Fibroblast of lung (primary cell): ENCODE measurements around the gene TWSG1. TPM values are rescaled to one million over a fixed set of nuclear protein-coding genes. Genes with fewer than 3 reads are reported as not detected.
"Not testable (repeated sequence)": the region's sequence is repeated elsewhere in the genome, so short reads cannot be mapped to it uniquely, and the experiment has no call there.

Experiments used
- DNase-seq, 2 donors: peaks; one replicate each; pipeline versions ENCODE4 v3.0.0 to v3.0.0-alpha.2; 2010; ENCODE audit warnings: low read depth in 2 of 2
- H2AFZ ChIP-seq: 2 replicates; pipeline ENCODE4 v1.5.1; 2012; ENCODE audit warnings: low read length, control low read depth, inconsistent platforms
- H3K27ac ChIP-seq: 2 replicates; pipeline ENCODE4 v1.5.1; 2011; ENCODE audit warnings: low read length, control low read depth; ENCODE audit not compliant: insufficient read depth
- H3K27me3 ChIP-seq: 2 replicates; pipeline ENCODE4 v1.5.1; 2011; ENCODE audit warnings: mild to moderate bottlenecking, low read length; ENCODE audit not compliant: control insufficient read depth, insufficient read depth
- H3K36me3 ChIP-seq: 2 replicates; pipeline ENCODE4 v1.5.1; 2011; ENCODE audit warnings: low read length; ENCODE audit not compliant: control insufficient read depth, insufficient read depth
- H3K4me1 ChIP-seq: 2 replicates; pipeline ENCODE4 v1.5.1; 2011; ENCODE audit warnings: low read length; ENCODE audit not compliant: control insufficient read depth, insufficient read depth; ENCODE audit errors: extremely low read depth
- H3K4me2 ChIP-seq: 2 replicates; pipeline ENCODE4 v1.5.1; 2011; ENCODE audit warnings: low read length, control low read depth; ENCODE audit not compliant: insufficient read depth; ENCODE audit errors: extremely low read depth
- H3K4me3 ChIP-seq, 4 experiments: fragments of 200-600 bp in 1 of 4; sonication (generic) in 1 of 4; replicated peaks in 1 of 4; 2 replicates each; pipeline ENCODE4 v1.5.1; 2011 to 2016; ENCODE audit warnings: low read length in 4 of 4, low read depth in 3 of 4, mild to moderate bottlenecking in 3 of 4, control low read depth in 2 of 4, inconsistent platforms in 1 of 4, mixed read lengths in 1 of 4; ENCODE audit not compliant: insufficient read depth in 1 of 4; ENCODE audit errors: control extremely low read depth in 1 of 4
- H3K79me2 ChIP-seq: 2 replicates; pipeline ENCODE4 v1.5.1; 2012; ENCODE audit warnings: mild to moderate bottlenecking, low read length, inconsistent platforms; ENCODE audit not compliant: control insufficient read depth, insufficient read depth
- H3K9ac ChIP-seq: 2 replicates; pipeline ENCODE4 v1.5.1; 2011; ENCODE audit warnings: mild to moderate bottlenecking, low read length, control low read depth; ENCODE audit not compliant: insufficient read depth
- H3K9me3 ChIP-seq: 2 replicates; pipeline ENCODE4 v1.5.1; 2012; ENCODE audit warnings: low read depth, low read length; ENCODE audit not compliant: control insufficient read depth, insufficient read depth
- H4K20me1 ChIP-seq: 2 replicates; pipeline ENCODE4 v1.5.1; 2011; ENCODE audit warnings: low read length; ENCODE audit not compliant: control insufficient read depth, insufficient read depth; ENCODE audit errors: extremely low read depth
- CTCF ChIP-seq, 2 donors: IDR thresholded peaks in 1 of 2; conservative IDR thresholded peaks in 1 of 2; 1 replicate in 1 of 2; 2 replicates in 1 of 2; pipeline ENCODE4 v1.5.1; 2011 to 2012; ENCODE audit warnings: low read length in 2 of 2, control low read depth in 1 of 2, inconsistent platforms in 1 of 2, low read depth in 1 of 2, mild to moderate bottlenecking in 1 of 2
- EZH2 ChIP-seq: IDR thresholded peaks from 2 replicates; pipeline ENCODE4 v1.5.1; 2012; ENCODE audit warnings: low read length, control low read depth, mild to moderate bottlenecking; ENCODE audit errors: missing control alignments
- polyA plus RNA-seq, 2 donors: library from polyadenylated mRNA; depleted of rRNA in 1 of 2; stranded (reverse) in 1 of 2; unstranded in 1 of 2; fragments of >200 nt; gene quantifications; 2 replicates each; pipeline ENCODE4 v1.2.1, GENCODE V29; 2011 to 2012; ENCODE audit warnings: missing spikeins in 1 of 2
- total RNA-seq: library from RNA; depleted of rRNA; stranded (reverse); fragments of >200 nt; gene quantifications from 2 replicates; pipeline ENCODE4 v1.2.1, GENCODE V29; 2014

Gene TWSG1
- total and polyA plus RNA-seq, 2 donors (not counting 1 experiment from before 2014, with no cell fraction given), result 188 to 216 TPM

DNA sequence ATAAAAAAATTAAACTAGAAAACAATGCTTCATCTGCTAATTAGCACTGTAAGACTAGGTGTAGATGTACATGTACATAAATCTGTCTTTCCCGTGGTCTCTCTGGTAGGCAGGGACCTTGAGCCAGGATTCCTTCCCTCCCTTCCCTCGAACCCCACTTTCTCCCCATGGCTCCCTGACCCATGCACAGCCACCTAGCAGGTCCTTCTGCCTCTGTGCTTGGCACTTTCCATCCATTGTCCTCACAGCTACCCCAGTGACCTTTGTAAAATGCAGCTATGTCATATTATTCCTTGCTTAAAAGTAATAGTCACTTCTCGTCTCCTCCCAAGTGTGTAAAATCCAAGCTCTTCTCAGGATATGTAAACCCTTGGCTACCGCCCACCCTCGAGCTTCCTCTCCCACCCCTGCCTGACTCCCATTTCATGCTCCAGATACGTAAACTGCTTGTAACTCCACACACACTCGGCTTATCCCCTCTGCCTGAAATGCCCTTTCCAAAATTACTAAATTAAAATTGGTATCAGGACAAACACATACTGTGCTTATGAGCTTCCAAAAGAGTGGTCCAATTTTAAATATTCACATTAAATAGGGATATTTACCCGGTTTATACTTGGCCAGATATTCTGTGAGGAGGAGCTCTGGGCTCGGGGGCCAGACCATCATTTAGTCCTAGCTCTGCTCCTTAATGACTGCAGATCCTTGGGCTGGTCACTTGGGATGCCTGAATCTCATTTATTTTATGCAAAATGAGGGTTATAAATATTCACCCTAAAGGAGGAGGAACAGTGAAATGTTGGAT is 86.7 kb downstream of the TWSG1 start:
- Histone ChIP-seq H3K9me3 (no peaks in the 10 kb centered on the region), H3K27me3 (no peaks in the 10 kb centered on the region), H3K4me1 (no peaks in the 10 kb centered on the region), H3K4me3 (no peak overlapping the region), H3K9ac (no peak overlapping the region), H2AFZ (no peak overlapping the region), H3K79me2 (no peaks in the 10 kb centered on the region), H3K27ac (no peak overlapping the region), H4K20me1 (no peaks in the 10 kb centered on the region), H3K36me3 (no peaks in the 10 kb centered on the region), H3K4me2 (no peak overlapping the region)
- DNase-seq, result no peak
- no peak for TF ChIP-seq EZH2
- TF ChIP-seq CTCF (conservative IDR thresholded peaks at IDR 0.05 in 1 of 2, IDR thresholded peaks at IDR 0.05 in 1 of 2; ENCODE audit: low read depth in 1 of 2, low read length in 2 of 2), result no peak

DNA sequence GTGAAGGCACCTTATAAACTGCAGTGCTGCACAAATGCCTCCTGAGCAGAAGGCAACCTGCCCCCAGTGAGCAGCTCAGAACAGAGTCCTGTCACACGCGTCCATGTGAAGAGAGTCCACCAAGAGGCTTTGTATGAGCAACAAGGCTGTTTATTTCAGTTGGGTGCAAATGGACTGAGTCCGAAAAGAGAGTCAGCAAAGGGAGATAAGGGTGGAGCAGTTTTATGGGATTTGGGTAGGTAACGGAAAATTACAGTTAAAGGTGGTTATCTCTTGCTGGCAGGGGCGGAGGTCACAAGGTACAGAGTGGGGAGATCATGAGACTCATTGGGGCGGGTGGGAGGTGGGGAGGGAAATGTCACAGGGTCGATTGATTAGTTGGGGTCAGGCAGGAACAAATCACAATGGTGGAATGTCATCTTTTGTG is 87.3 kb downstream of the TWSG1 start:
- Histone ChIP-seq H3K36me3 (no peaks in the 10 kb centered on the region), H3K4me3 (no peak overlapping the region), H3K79me2 (no peaks in the 10 kb centered on the region), H4K20me1 (no peaks in the 10 kb centered on the region), H2AFZ (no peak overlapping the region), H3K27ac (no peak overlapping the region), H3K9me3 (no peaks in the 10 kb centered on the region), H3K9ac (no peak overlapping the region), H3K27me3 (no peaks in the 10 kb centered on the region), H3K4me1 (no peaks in the 10 kb centered on the region), H3K4me2 (no peak overlapping the region)
- no peak for TF ChIP-seq CTCF (conservative IDR thresholded peaks at IDR 0.05 in 1 of 2, IDR thresholded peaks at IDR 0.05 in 1 of 2; ENCODE audit: low read depth in 1 of 2, low read length in 2 of 2)
- TF ChIP-seq EZH2, result no peak
- DNase-seq, result no peak

GRCh38 chr18:9422816-9423519 is 88.4 kb downstream of the TWSG1 start:
- DNase-seq, result no peak
- H2AFZ ChIP-seq, result no peak overlapping the region
- no peaks in the 10 kb centered on the region for H3K27me3 ChIP-seq
- no peaks in the 10 kb centered on the region for H4K20me1 ChIP-seq
- H3K9me3 ChIP-seq, result no peaks in the 10 kb centered on the region
- no peaks in the 10 kb centered on the region for H3K36me3 ChIP-seq
- H3K27ac ChIP-seq, result no peak overlapping the region
- H3K4me2 ChIP-seq, result no peak overlapping the region
- H3K9ac ChIP-seq, result no peak overlapping the region
- no peaks in the 10 kb centered on the region for H3K79me2 ChIP-seq
- H3K4me1 ChIP-seq, result no peaks in the 10 kb centered on the region
- no peak overlapping the region for H3K4me3 ChIP-seq
- TF ChIP-seq CTCF (conservative IDR thresholded peaks at IDR 0.05 in 1 of 2, IDR thresholded peaks at IDR 0.05 in 1 of 2; ENCODE audit: low read depth in 1 of 2, low read length in 2 of 2), result no peak

GRCh38 chr18:9423648-9424047 is 89.1 kb downstream of the TWSG1 start:
- not testable (repeated sequence) for H3K36me3 ChIP-seq, H3K9me3 ChIP-seq, H3K9ac ChIP-seq, H3K4me3 ChIP-seq, H3K27me3 ChIP-seq, H3K79me2 ChIP-seq, H3K4me2 ChIP-seq, DNase-seq, H3K27ac ChIP-seq, H4K20me1 ChIP-seq, H2AFZ ChIP-seq, H3K4me1 ChIP-seq
